Body of pancreas (tissue), 4 donors: ENCODE data around the gene LATS2. TPM values are rescaled to one million over a fixed set of nuclear protein-coding genes. Genes with fewer than 3 reads are reported as not detected.

ENCODE experiments used
- ATAC-seq: fragments of 150-250 bp; one replicate; pipeline ENCODE4 v1.9.1; 2016
- DNase-seq, 4 donors: peaks; one replicate each; pipeline ENCODE4 v3.0.0-alpha.2; 2019
- H3K27ac ChIP-seq, 4 donors: fragments of 200-600 bp; sonication (generic); 1 replicate in 3 of 4; 2 replicates in 1 of 4; pipeline versions ENCODE4 v1.5.1 to v1.6.1; 2016 to 2019; ENCODE audit warnings: mild to moderate bottlenecking in 1 of 4, mixed read lengths in 1 of 4, moderate library complexity in 1 of 4
- H3K27me3 ChIP-seq, 2 donors: fragments of 200-600 bp; sonication (generic); one replicate each; pipeline ENCODE4 v1.6.0; 2016; ENCODE audit warnings: mild to moderate bottlenecking in 1 of 2
- H3K36me3 ChIP-seq, 2 donors: fragments of 200-600 bp; sonication (generic); replicated peaks in 1 of 2; 2 replicates each; pipeline ENCODE4 v1.5.1; 2016; ENCODE audit warnings: low read depth in 2 of 2; ENCODE audit not compliant: insufficient read depth in 1 of 2
- H3K4me1 ChIP-seq: fragments of 200-600 bp; sonication (generic); one replicate; pipeline ENCODE4 v1.6.0; 2016
- H3K4me3 ChIP-seq, 2 donors: fragments of 200-600 bp; sonication (generic); 1 replicate in 1 of 2; 2 replicates in 1 of 2; pipeline ENCODE4 v1.5.1; 2016 to 2019
- H3K9me3 ChIP-seq, 3 donors: fragments of 200-600 bp; sonication (generic); 1 replicate in 2 of 3; 2 replicates in 1 of 3; pipeline ENCODE4 v1.5.1; 2016
- POLR2A ChIP-seq, 3 donors: fragments of 450-650 bp; IDR thresholded peaks; one replicate each; pipeline ENCODE4 v1.6.1; 2016; ENCODE audit warnings: antibody characterized with exemption in 3 of 3, mild to moderate bottlenecking in 2 of 3
- WGBS, 2 donors: methylation state at CpG; one replicate each; pipeline ENCODE4 v1.1.5; 2017; 5-methylcytosine and 5-hydroxymethylcytosine counted together
- intact Hi-C: fragments of 100-400 bp; cut with DNase I; formaldehyde crosslinking; loops from one replicate; pipeline ENCODE4 v1.15.1; 2023
- total RNA-seq, 2 donors: library from RNA; depleted of rRNA; stranded (reverse); fragments of >200 nt; gene quantifications; one replicate each; pipeline ENCODE4 v1.1.0, GENCODE V29; 2016
- TF ChIP-seq, protein P1 (sequence below), 7 experiments: fragments of 450-650 bp in 4 of 7; fragments of 200-600 bp in 3 of 7; sonication (generic) in 3 of 7; IDR thresholded peaks; one replicate each; pipeline ENCODE4 v1.5.1; 2016 to 2019; ENCODE audit warnings: antibody characterized with exemption in 7 of 7

LATS2 gene
- total RNA-seq, 2 donors from 2014 or later: 12.2 to 17.5 TPM

DNA sequence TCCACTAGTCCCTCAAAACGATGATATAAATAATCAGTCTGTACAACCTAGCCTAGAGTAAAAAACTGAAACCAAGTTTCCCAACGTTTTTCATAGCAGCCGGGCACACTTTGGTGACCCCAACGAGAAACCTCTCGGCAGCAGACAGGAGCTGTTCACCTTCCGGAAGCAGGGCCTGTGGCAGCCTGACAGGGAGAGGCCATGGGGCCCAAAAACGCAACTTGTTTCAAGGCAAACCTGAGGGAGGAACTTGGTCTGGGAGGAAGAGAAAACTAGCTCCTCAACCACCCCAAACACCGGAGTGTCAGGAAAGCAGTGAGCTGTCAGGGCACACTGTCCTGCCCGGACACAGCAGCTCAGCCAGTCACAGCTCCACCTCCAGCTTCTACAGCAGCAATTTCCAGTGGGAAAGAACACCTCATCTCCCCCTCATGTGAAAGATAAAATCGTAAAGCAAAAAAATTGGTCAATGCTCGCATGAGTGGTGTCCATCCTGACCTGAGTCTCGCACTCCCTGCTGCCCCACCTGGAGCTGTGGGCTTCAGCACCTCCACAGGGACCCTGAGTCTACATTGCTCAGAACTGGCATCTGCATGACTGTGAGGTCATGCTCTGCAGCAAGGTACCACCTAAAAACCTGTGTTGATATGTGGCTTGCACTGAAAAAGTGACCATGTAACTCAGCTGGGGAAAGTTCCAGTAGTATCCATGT is 40.6 kb upstream of the LATS2 start:
- 64 to 73% methylated on average over 10 to 12 of the region's 12 CpGs for WGBS, 2 donors
- no peaks in the 10 kb centered on the region for H3K4me1 ChIP-seq

DNA sequence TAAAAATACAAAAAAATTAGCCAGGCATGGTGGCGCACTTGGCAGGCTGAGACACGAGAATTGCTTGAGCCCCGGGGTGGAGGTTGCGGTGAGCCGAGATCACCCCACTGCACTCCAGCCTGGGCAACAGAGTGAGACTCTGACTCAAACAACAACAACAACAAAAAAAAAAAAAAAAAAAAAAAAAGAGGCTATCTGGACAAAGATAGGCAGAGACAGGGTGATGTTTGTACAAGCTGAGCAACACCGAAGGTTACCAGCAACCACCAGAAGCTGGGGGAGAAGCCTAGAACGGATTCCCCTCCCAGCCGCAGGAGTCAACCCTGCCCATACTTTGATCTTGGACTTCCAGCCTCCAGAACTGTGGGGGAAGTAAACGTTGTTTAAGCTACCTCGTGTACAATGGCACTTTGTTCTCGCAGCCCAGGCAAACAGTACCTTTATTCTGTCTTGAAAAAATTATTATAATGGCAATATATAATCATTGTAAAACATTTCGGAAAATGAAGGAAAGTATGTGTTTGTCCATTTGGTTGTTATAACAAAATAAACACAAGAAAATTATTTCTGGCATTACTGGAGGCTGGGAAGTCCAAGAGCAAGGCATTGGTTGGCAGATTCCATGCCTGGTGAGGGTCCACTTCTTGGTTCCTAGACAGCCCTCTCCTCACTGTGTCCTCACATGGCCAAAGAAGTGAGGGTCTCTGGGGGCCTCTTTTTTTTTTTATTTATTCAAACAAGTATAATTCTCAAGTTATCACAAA is 39.8 kb upstream of the LATS2 start:
- H3K9me3 ChIP-seq: no peaks in the 10 kb centered on the region
- ATAC-seq (no peak), DNase-seq (no peak)
- H3K27ac ChIP-seq: no peak overlapping the region
- 62% methylated on average over 12 of the region's 12 CpGs for WGBS, 2 donors
- no peak overlapping the region for H3K4me3 ChIP-seq
- intact Hi-C loops: loop anchor here (10.0 kb wide), 1 partner anchor 156 kb away; no protein-coding TSS in a partner anchor
- no peaks in the 10 kb centered on the region for H3K27me3 ChIP-seq
- H3K36me3 ChIP-seq: no peaks in the 10 kb centered on the region
- no peaks in the 10 kb centered on the region for H3K4me1 ChIP-seq
- no peak for TF ChIP-seq POLR2A (IDR thresholded peaks at IDR 0.05)
- TF ChIP-seq, protein P1, sequence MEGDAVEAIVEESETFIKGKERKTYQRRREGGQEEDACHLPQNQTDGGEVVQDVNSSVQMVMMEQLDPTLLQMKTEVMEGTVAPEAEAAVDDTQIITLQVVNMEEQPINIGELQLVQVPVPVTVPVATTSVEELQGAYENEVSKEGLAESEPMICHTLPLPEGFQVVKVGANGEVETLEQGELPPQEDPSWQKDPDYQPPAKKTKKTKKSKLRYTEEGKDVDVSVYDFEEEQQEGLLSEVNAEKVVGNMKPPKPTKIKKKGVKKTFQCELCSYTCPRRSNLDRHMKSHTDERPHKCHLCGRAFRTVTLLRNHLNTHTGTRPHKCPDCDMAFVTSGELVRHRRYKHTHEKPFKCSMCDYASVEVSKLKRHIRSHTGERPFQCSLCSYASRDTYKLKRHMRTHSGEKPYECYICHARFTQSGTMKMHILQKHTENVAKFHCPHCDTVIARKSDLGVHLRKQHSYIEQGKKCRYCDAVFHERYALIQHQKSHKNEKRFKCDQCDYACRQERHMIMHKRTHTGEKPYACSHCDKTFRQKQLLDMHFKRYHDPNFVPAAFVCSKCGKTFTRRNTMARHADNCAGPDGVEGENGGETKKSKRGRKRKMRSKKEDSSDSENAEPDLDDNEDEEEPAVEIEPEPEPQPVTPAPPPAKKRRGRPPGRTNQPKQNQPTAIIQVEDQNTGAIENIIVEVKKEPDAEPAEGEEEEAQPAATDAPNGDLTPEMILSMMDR (IDR thresholded peaks at IDR 0.05): no peak

More for the DNA sequence above, 40.6 kb upstream of the LATS2 start:
- no peak for DNase-seq
- Histone ChIP-seq H3K27ac (no peak overlapping the region), H3K9me3 (no peaks in the 10 kb centered on the region), H3K4me3 (no peak overlapping the region), H3K36me3 (no peaks in the 10 kb centered on the region), H3K27me3 (no peaks in the 10 kb centered on the region)
- no peak for ATAC-seq
- intact Hi-C loops: loop anchor here (10.0 kb wide), 1 partner anchor 157 kb away; no protein-coding TSS in a partner anchor
- TF ChIP-seq, protein P1 (IDR thresholded peaks at IDR 0.05): no peak
- no peak for TF ChIP-seq POLR2A (IDR thresholded peaks at IDR 0.05)

DNA sequence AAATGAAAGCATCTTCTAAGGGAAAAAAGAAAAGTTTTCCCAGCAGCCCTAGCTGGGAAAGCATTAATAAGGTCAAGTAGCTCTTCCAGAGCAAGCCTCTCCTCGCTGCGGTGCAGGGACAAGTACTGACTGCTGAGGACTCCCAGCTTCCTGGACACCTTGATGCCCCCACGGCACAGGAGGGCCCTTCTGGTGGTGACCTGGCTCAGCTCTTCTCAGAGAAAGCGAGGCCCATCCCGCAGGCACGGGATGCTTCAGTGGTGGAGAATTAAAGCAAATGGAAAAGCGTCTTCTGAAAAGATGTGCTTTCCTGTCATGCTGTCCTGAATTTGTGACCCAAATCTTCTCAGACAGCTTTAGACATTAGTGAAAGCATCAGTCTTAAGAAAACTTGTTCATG is 38.8 kb upstream of the LATS2 start:
- Histone ChIP-seq H3K4me1 (no peaks in the 10 kb centered on the region), H3K36me3 (no peaks in the 10 kb centered on the region), H3K27me3 (no peaks in the 10 kb centered on the region), H3K9me3 (no peaks in the 10 kb centered on the region), H3K4me3 (no peak overlapping the region), H3K27ac (no peak overlapping the region)
- intact Hi-C loops: loop anchor here (10.0 kb wide), 1 partner anchor 155 kb away; no protein-coding TSS in a partner anchor
- no peak for ATAC-seq
- TF ChIP-seq, protein P1 (IDR thresholded peaks at IDR 0.05): no peak
- TF ChIP-seq POLR2A (IDR thresholded peaks at IDR 0.05): no peak
- WGBS, 2 donors: 78 to 80% methylated on average over 6 to 7 of the region's 7 CpGs
- DNase-seq: no peak

DNA sequence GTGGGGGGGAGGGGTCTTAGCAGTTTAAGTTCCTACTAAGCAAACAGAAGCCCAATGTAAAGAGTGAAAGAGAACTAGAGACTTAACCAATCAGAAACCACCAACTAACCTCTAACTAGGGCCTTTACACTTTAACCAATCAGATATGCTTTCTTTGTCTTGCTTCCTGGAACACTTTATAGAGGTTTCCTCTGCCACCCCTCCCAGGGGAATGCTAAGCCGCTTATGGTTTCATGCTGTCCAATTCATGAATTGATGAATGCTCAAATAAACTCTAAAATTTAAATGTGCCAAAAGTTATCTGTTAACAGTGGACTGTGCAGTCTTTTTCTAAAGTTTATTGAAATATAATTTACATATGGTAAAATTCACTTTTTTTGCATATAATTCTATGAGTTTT is 33.9 kb upstream of the LATS2 start:
- intact Hi-C loops: no loop called here
- TF ChIP-seq POLR2A (IDR thresholded peaks at IDR 0.05): no peak
- TF ChIP-seq, protein P1 (IDR thresholded peaks at IDR 0.05): no peak
- H3K36me3 ChIP-seq: no peaks in the 10 kb centered on the region
- H3K4me1 ChIP-seq: no peaks in the 10 kb centered on the region
- H3K4me3 ChIP-seq: no peak overlapping the region
- no peaks in the 10 kb centered on the region for H3K9me3 ChIP-seq
- no peak overlapping the region for H3K27ac ChIP-seq
- no peaks in the 10 kb centered on the region for H3K27me3 ChIP-seq
- DNase-seq (no peak), ATAC-seq (no peak)
- WGBS, 2 donors: 71% methylated on average over 1 of the region's 1 CpG
